ENCODE results near the gene IGF2BP3. TPM values are rescaled to one million over a fixed set of nuclear protein-coding genes. Genes with fewer than 3 reads are reported as not detected.

Gene IGF2BP3
- total RNA-seq, 2 donors from 2014 or later: 0.48 to 0.51 TPM

DNA sequence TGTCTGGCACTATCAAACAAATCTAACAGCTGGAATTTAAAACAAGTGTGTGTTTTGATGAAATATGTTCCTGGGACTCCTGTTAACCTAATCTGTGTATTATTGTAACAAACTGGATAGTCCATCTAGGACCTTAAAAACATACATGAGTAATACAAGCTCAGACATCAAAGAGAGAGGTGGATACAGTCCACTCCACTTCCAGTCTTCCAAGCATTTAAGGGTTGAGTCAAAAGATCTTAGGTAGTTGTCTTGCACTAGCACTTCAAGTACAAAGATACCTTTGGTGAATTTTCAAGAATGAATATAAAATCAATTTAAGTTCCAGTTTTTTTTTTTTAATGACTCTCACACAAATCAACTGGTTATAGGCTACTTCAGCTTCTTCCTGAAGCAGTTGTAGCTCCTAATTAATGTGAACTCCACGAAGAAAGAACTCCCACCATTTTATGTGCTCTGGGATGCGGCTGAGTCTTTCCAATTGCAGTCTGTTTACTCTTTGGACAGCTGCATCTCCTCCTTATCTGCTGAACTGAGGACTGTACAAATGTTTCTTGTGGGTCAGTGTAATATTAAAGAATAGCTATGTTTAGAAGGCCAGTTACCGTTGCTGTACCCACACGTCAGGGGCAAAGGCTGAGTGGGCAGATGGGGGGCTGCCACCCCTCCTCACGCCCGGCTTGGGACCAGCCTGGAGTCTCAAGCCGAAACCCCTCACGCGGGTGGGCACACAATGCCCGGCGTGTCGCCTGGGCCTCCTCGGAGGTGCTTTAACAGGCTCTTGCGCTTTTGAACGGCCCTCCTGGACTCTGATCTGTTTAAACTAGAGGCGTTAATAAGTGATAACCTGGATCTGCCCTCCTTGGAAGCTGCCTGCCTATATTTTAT, 2.9 kb upstream of the IGF2BP3 start:
- DNase-seq (ENCODE audit: low spot score): no peak
- intact Hi-C loops (cut with DNase I): no loop called here

DNA sequence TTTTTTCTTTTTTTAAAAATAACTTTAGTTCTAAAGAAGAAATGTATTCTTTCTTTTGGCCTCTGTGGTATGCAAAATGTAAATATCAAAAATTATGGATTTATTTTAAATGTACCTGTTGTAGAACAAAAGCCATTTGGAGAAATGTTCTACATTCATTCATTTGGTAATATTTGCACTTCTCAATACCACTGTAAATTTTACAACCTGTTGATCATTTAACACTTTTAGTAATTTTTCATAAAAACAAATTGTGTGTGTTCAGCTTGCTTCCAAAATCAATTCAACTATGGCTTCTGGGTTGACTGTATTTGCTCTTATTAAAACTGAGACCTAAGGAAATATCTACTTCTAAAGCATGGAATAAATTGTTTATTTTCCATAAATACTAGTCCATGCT, 2.3 kb upstream of the IGF2BP3 start:
- no peak for DNase-seq (ENCODE audit: low spot score)
- intact Hi-C loops (cut with DNase I): no loop called here

DNA sequence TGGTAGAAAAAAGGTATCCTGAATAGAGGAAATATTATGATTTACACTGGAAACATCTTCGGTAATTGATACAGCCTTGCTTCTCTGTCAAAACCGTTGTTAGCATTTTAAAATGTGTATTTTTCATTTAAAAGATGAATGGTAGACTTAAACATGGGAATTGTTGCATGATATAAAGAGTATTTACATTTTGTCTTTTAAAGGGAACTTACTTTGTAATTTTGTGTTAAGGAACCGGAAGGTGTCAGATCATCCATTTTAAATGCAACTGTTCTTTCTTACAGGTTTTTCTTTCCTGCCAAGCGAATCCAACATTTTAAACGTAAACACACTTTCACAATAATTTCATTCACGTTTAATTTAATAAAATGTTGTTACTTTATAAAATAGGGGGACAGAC, 1.8 kb upstream of the IGF2BP3 start:
- intact Hi-C loops (cut with DNase I): no loop called here
- no peak for DNase-seq (ENCODE audit: low spot score)

DNA sequence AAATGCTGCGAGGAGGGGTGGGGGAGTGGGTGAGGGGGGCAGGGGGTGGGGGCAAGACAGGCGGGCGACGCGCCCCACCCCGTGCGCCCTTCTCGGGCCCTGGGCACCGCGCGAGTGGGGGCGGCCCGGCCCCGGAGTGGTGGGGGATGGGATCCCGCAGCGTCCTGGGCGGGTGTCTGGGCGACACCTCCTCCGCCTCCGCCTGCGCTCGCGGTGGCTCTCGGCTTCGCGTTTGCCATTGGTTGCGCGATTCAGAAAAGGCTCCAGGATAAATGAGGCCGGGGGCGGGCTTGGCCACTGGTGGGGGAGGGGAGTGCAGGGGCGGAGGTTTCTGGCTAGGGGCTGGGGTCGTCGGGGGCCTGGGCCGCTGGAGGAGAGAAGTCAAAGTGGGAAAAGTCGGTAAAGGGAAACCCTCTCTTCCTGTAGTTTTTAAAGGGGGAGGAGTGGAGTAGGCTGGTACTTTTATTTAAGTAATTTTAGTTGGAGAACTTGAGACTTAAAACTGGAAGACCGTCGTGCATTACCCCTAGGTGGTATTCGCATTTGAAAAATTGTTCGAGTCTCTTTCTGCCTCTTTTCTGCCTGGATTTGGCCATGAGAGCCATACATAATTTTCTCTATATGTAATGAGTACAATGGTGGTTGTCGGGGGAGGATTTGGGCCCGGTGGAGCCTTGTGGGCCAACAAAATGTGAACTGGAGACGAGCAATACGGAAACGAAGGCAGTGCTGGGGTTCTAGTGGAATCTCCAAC, 992 bp upstream of the IGF2BP3 start:
- no peak for DNase-seq (ENCODE audit: low spot score)
- intact Hi-C loops (cut with DNase I): no loop called here

DNA sequence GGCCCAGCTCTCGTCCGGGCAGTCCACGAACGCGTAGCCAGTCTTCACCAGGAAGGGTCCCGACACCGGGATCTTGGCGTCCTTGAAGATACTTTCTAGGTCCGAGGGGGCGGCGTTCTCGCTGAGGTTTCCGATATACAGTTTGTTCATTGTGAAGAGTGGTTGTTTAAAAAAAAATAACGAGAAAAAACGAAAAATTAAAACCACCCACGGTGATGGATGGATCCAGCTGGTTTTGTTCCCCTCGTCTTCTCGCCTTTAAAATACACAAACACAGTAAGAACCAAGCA, 385 bp downstream of the IGF2BP3 start:
- no peak for DNase-seq (ENCODE audit: low spot score)
- intact Hi-C loops (cut with DNase I): no loop called here

DNA sequence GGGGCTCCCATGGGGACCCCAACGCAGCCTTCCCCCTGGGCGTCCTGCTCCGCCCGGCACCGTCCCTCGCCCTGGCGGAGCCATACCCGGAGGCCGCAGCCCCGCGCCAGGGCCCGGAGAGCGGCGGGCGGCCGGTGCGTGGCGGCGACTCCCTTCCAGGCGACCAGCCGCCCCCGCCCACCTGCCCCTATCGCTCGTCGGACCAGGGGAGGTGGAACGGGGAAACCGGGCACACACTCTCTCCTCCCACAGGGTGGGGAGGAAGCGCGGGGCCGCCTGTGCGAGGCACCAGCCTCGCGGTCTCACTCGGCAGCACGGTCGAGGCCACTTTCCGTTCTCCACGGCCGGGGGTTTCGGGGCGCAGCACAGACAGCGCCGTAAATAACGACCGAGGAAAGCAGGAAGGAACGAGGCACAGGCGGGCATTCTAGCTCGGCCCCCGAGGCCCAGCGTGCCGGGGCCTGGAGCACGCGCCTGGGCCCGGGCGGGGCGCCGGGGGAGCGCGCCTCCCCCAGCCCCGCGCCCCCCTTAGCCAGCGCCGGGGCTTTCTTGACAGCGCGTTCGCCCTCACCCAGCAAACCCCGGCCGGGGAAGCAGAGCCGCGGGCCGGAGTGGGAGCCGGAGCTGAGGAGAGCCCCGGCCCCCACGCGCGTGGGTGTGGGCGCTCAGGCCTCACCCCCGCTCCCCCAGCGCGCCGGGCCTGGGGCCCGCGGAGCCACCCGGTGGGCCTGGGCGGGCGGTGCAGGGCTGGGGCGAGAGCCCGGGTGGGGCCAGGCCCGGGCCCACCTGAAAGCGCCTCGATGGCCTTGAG, 936 bp downstream of the IGF2BP3 start:
- DNase-seq (ENCODE audit: low spot score): no peak
- intact Hi-C loops (cut with DNase I): no loop called here

DNA sequence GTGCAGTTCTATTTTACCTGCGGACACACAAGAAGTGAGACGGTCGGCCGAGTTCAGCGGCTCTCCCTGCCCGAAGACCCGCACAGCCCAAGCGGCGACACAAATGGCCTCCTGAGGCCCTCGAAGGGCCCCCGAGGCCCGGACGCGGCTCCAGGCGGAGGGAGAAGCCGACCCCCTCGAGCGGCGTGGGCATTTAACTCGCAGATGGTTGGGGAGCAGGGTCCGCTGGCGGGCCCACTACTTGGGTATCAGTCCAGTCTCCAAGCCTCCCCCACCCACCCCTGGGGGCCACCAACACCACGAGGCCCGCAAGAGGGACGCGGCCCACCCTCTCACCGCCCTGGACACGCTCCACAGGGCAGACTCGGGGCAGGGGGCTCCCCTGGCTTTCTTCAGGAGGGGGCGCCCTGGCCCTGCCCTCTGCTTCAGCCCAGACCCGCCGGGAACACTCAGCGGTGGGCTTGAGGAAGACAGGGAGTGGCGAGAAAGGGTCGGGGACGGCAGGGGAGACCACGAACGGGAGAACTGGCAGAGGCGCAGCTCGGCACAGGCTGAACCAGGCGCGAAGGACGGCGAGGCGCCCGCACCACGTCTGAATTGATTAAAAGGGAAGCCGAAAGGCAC, 1.7 kb downstream of the IGF2BP3 start:
- intact Hi-C loops (cut with DNase I): no loop called here
- DNase-seq (ENCODE audit: low spot score): no peak

DNA sequence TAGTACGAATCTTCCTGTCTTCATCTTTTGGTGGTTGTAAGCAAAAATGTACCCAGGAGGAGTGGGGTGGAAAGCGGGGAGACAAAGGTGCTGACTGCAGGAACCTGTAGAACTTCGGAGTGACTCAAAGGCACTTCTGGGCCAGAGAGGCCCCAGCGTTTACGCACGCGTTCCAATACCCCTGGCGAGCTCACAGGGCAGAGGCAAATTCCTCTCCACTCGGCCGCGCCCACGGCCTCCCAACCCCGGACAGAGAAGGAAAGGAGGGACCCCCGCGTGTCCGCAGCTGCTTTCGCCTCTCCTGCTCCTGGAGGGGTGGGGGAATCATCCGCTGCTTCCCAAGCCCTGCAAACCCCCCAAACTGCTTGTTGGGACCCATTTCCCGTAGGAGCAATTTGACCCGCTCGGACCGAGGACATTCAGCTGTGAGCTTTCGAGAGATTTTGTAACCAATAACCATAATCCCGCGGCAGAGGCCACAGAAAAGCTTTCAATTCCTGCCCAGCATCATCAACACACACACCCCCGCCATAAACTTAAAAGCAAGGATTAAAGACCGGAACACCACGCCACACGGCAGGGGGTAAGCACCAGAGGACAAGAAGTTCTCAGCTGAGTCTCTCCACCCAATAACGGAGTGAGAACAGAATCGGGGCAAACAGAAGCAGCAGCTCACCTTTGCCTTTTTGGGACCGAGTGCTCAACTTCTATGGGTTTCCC, 2.3 kb downstream of the IGF2BP3 start:
- intact Hi-C loops (cut with DNase I): no loop called here
- DNase-seq (ENCODE audit: low spot score): no peak

DNA sequence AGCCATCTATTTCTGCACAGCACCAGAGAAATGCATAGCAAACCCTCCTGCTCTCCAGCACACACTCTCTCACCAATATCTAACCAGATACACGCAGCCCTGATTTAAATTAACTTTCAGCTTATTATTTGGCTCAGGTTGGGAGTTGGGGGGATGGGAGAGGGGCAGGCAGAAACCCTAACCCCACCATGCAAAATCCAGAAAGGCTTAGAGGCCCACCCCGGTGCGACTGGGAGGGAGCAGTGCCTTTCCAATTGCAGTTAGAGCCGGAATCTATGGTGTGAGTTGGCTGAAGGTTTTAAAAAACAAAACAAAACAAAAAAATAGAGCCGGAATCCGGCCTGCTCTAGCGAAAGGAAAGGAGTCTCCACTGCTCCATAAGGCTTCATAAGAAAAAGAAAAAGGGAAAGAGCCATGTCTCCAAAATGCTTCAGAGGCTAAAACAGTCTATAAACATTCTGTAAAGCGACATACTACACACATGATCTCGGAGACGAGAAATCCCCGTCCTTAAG, 2.9 kb downstream of the IGF2BP3 start:
- intact Hi-C loops (cut with DNase I): no loop called here
- no peak for DNase-seq (ENCODE audit: low spot score)

DNA sequence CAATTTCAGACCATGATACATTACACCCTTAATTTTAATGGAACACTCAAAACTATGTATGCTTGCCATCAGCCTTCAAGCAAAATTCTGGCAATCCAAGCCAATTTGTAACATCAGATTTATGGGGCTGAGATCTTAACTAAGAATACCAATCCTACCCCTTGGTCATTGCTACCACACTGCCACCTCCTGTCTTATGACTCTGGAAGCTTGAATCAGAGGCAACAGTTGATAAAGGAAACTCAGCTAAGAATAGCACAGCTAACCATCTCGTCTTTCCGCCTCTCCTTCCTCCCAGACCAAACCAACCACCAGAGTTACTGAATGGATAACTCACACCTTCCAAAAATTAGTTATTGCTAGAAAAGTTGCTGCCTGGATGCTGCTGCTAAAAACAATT, 7.4 kb downstream of the IGF2BP3 start:
- intact Hi-C loops (cut with DNase I): no loop called here

DNA sequence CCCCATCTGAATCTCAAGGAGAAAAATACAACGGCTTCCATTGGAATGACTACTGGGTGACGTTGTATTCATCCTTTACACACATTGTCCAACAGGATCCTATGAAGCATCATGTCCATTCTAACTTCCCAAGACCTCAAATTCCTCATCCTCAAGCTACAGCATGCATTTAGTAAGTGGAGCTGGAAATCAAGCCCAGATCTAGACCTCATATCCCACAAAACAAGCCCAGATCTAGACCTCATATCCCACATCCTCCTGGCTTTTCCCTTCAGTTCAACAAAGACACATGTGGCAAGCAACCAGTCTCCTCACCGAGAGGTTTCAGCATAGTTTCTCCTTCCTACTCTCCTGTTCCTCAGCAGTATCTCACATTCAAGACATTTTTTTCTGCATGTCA, 12.2 kb downstream of the IGF2BP3 start:
- intact Hi-C loops (cut with DNase I): no loop called here
- no peak for DNase-seq (ENCODE audit: low spot score)

More for the DNA sequence above, 7.4 kb downstream of the IGF2BP3 start:
- no peak for DNase-seq (ENCODE audit: low spot score)

DNA sequence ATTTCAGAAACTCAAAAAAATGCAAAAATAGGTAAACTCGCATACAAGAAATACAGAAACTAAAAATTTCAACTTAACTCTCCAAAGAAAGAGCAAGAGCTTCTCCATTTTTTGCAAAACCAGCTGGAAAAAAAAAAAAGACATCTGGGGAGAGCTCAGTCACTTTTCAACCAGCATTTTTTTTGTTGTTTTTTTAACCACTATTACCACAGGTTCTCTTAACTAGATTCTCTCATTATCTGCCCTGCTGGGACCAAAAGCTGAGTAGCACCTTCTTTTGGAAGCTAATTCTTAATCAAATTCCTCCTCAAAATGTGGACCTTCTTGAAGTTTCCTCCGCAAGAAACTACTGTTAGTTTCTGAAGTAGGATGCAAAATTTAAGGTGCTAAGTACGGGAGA, 14.2 kb downstream of the IGF2BP3 start:
- DNase-seq (ENCODE audit: low spot score): no peak
- intact Hi-C loops (cut with DNase I): no loop called here

DNA sequence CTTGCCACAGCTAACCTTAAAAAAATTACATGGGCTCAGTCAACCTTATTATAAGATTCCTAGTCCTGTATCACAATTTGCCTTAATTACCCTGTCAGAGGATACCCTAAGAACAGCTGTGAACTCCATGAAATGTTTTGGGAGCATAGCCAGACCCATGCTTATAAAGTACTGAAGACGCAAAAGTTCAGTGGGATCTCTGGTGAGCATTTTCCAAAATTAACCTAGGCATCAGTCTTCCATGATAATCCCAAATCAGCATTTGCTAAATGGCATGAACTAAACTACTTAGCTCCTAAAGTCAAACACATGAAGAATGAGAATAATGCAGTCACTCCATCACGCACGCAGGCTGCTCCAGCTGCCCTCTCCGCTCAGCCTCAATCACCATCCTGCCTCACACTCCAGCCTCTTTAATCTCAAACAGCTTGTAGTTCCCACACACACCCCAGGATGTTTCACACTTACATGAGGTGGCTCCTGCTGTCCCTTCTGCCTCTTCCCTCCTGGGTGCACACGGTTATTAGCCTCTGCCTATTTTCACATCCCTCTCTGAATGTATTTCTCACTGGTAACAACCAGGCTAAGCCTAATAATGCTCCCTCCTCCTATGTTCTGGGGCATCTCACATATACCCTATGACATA, 15.3 kb downstream of the IGF2BP3 start:
- DNase-seq (ENCODE audit: low spot score): no peak

DNA sequence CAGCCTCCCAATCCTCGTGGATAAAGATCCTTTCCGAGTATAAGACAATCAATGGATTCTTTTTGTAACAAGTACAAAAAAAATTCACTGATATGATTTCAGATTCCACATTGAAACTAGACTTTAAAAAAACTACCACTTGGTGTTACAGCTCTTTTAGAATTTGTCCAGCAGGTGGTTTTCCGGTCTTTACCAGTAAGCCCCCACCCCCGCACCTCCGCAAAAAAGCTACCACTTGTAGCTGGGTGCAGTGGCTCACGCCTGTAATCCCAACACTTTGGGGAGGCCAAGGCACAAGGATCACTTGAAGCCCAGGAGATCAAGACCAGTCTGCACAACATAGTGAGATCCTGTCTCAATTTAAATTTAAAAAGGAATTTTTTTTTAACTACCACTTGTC, 19.8 kb downstream of the IGF2BP3 start:
- DNase-seq (ENCODE audit: low spot score): no peak
- intact Hi-C loops (cut with DNase I): no loop called here

More for the DNA sequence above, 15.3 kb downstream of the IGF2BP3 start:
- intact Hi-C loops (cut with DNase I): no loop called here

DNA sequence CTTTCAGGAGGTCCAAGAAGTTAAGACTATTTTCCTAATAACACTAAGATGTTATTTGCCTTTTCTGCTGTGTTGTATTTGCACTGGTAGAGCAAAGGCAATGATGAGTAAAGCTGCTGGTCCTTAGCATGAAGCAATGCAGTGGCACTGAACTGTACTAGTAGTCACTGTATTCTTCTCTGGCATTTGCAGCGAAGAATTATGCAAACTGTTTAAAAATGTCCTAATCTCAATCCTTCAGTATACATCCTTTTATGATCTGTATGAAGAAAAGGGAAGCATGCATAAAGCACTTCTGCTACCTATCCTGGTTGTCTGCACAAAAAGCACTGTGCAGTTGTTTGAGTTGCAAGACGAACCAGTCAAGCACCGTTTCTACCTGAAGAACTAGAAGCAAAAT, 20.4 kb downstream of the IGF2BP3 start:
- intact Hi-C loops (cut with DNase I): no loop called here
- no peak for DNase-seq (ENCODE audit: low spot score)

DNA sequence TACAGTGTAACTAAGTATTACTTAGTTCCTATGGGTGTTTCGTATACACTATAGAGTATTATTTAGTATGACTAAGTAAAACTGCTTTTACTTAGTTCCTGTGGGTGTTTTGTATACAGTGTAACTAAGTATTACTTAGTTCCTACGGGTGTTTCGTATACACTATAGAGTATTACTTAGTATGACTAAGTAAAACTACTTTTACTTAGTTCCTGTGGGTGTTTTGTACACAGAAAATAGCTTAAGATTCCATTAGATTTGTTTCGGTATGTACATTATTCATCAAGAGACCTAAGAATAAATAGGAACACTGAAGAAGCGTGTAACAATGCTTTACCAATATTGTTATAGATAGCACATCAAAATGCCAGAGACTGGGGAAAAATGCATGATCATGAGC, 25.0 kb downstream of the IGF2BP3 start:
- DNase-seq (ENCODE audit: low spot score): no peak
- intact Hi-C loops (cut with DNase I): no loop called here

DNA sequence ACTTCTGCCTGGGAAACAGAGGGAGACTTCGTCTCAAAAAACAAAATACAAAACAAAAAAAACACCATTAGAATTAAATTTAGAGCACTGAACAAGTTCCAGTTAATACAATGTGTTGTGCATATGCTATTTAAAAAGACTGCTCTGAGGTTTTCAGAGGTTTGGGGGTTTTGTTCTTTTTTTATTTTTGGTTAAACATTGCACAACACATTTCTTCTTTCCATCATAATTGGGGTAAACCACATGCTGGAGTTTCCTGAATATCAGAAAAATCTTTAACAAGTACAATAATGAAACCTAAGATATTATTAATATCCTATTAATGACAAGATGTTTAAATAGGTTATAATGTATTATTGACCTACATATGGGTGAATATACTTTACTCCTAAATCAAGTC, 26.3 kb downstream of the IGF2BP3 start:
- intact Hi-C loops (cut with DNase I): no loop called here
- no peak for DNase-seq (ENCODE audit: low spot score)

DNA sequence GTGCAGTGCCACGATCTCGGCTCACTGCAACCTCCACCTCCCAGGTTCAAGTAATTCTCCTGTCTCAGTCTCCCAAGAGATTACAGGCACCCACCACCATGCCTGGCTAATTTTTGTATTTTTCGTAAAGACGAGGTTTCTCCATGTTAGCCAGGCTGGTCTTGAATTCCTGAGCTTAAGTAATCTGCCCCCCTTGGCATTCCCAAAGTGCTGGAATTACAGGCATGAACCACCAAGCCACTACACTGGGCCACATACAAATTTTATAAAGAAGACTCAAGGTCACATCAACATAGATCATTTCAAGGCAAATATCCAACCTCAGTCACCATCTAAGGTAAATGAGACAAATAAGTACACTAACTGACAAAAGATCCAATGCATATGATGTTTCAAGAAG, 32.1 kb downstream of the IGF2BP3 start:
- intact Hi-C loops (cut with DNase I): loop anchor here in 1 of 2 donors (5.0 kb wide), 1 partner anchor 1484 kb away; no protein-coding TSS in a partner anchor
- DNase-seq (ENCODE audit: low spot score): no peak

Data from posterior vena cava (tissue), 2 donors.